ENCODE results near the gene NAT16. TPM values are rescaled to one million over a fixed set of nuclear protein-coding genes. Genes with fewer than 3 reads are reported as not detected.

NAT16 gene
- total RNA-seq, 2 donors from 2014 or later = not detected

GRCh38 chr7:101167645-101168411 lies 12.3 kb downstream of the NAT16 start:
- Histone ChIP-seq H3K9me3 (no peaks in the 10 kb centered on the region), H3K4me3 (no peak overlapping the region), H3K4me1 (replicated peaks) (peaks cover 18% of the 10 kb centered on the region), H3K27ac (no peak overlapping the region), H3K36me3 (no peaks in the 10 kb centered on the region), H3K27me3 (replicated peaks; ENCODE audit: insufficient read depth) (peaks cover 51% of the 10 kb centered on the region)
- no peak for DNase-seq (ENCODE audit: low spot score)
- no peak for TF ChIP-seq POLR2A (IDR thresholded peaks at IDR 0.05)
- no peak for TF ChIP-seq CTCF (IDR thresholded peaks at IDR 0.05)
- no peak for TF ChIP-seq POLR2AphosphoS5 (IDR thresholded peaks at IDR 0.05)
- intact Hi-C loops (cut with DNase I) = no loop called here
- WGBS = 2% methylated on average over 12 of the region's 12 CpGs

- Histone ChIP-seq H3K4me3 (no peak overlapping the region), H3K36me3 (no peaks in the 10 kb centered on the region), H3K9me3 (no peaks in the 10 kb centered on the region), H3K27me3 (replicated peaks; ENCODE audit: insufficient read depth) (peaks cover 43% of the 10 kb centered on the region), H3K27ac (no peak overlapping the region), H3K4me1 (replicated peaks) (peaks cover 14% of the 10 kb centered on the region)
- intact Hi-C loops (cut with DNase I) = no loop called here
- 2% methylated on average over 19 of the region's 19 CpGs for WGBS
- no peak for TF ChIP-seq CTCF (IDR thresholded peaks at IDR 0.05)
- DNase-seq (ENCODE audit: low spot score) = no peak
Observed at GRCh38 chr7:101166909-101167644, 13.0 kb downstream of the NAT16 start.

- intact Hi-C loops (cut with DNase I) = no loop called here
- TF ChIP-seq CTCF (IDR thresholded peaks at IDR 0.05) = no peak
- no peak for TF ChIP-seq POLR2A (IDR thresholded peaks at IDR 0.05)
- Histone ChIP-seq H3K36me3 (no peaks in the 10 kb centered on the region), H3K4me3 (no peak overlapping the region), H3K27me3 (replicated peaks; ENCODE audit: insufficient read depth) (peaks cover 38% of the 10 kb centered on the region), H3K27ac (no peak overlapping the region), H3K4me1 (replicated peaks) (peaks cover 13% of the 10 kb centered on the region), H3K9me3 (no peaks in the 10 kb centered on the region)
- DNase-seq (ENCODE audit: low spot score) = no peak
- WGBS = 3% methylated on average over 10 of the region's 11 CpGs
Observed at GRCh38 chr7:101166648-101166908, 13.5 kb downstream of the NAT16 start.

- Histone ChIP-seq H3K9me3 (no peaks in the 10 kb centered on the region), H3K4me3 (no peak overlapping the region), H3K4me1 (replicated peaks) (peaks cover 13% of the 10 kb centered on the region), H3K36me3 (no peaks in the 10 kb centered on the region), H3K27me3 (replicated peaks; ENCODE audit: insufficient read depth) (peaks cover 35% of the 10 kb centered on the region), H3K27ac (no peak overlapping the region)
- intact Hi-C loops (cut with DNase I) = no loop called here
- no peak for TF ChIP-seq CTCF (IDR thresholded peaks at IDR 0.05)
- no peak for TF ChIP-seq POLR2AphosphoS5 (IDR thresholded peaks at IDR 0.05)
- TF ChIP-seq POLR2A (IDR thresholded peaks at IDR 0.05) = no peak
- DNase-seq (ENCODE audit: low spot score) = no peak
- whole genome bisulfite sequencing = 1% methylated on average over 38 of the region's 38 CpGs
Observed at GRCh38 chr7:101165958-101166647, 14.0 kb downstream of the NAT16 start.
